WTC11 (cell line): ENCODE data around the gene CRAT. TPM values are rescaled to one million over a fixed set of nuclear protein-coding genes. Genes with fewer than 3 reads are reported as not detected.

ENCODE experiments used
- ATAC-seq: fragments of 200-7000 bp; cut with Tn5 transposase; 2 replicates; pipeline ENCODE4 v1.10.0; 2021; ENCODE audit warnings: mild to moderate bottlenecking, moderate library complexity
- CTCF ChIA-PET: fragments of 300-600 bp; sonication (Branson Sonifier 250); formaldehyde crosslinking; loops from one replicate; lab custom pipeline; 2021; ENCODE audit warnings: antibody characterized with exemption; lab: Charles Lee
- POLR2A ChIA-PET: fragments of 350-600 bp; sonication (Branson Sonifier 250); formaldehyde crosslinking; loops from one replicate; lab custom pipeline; 2021; ENCODE audit warnings: antibody characterized with exemption; lab: Charles Lee
- DNase-seq: peaks from one replicate; pipeline ENCODE4 v3.0.0; 2021; ENCODE audit warnings: low spot score
- H3K27ac Mint-ChIP-seq: 2 replicates; pipeline ENCODE4 v1.8.0; 2021; ENCODE audit warnings: mixed read lengths
- H3K27me3 Mint-ChIP-seq: 2 replicates; pipeline ENCODE4 v1.8.0; 2021; ENCODE audit warnings: low read depth, mild to moderate bottlenecking, moderate library complexity, mixed read lengths
- H3K36me3 Mint-ChIP-seq: 2 replicates; pipeline ENCODE4 v1.8.0; 2021; ENCODE audit warnings: mixed read lengths
- H3K4me1 Mint-ChIP-seq: 2 replicates; pipeline ENCODE4 v1.8.0; 2022; ENCODE audit warnings: mixed read lengths
- H3K4me3 Mint-ChIP-seq: 2 replicates; pipeline ENCODE4 v1.8.0; 2021; ENCODE audit warnings: mild to moderate bottlenecking, moderate library complexity, mixed read lengths
- H3K9me3 Mint-ChIP-seq: 2 replicates; pipeline ENCODE4 v1.8.0; 2021; ENCODE audit warnings: mixed read lengths
- CREM ChIP-seq: sonication (generic); formaldehyde crosslinking; IDR thresholded peaks from 2 replicates; pipeline ENCODE4 v1.8.1; 2022; ENCODE audit warnings: mild to moderate bottlenecking, missing genetic modification reagents, moderate library complexity
- ELF4 ChIP-seq: sonication (generic); formaldehyde crosslinking; IDR thresholded peaks from 2 replicates; pipeline ENCODE4 v1.8.1; 2022; ENCODE audit warnings: low read depth, mild to moderate bottlenecking, moderate library complexity, missing genetic modification reagents
- EMX1 ChIP-seq: fragments of 250-450 bp; sonication (Bioruptor Pico); IDR thresholded peaks from 2 replicates; pipeline ENCODE4 v1.8.0; 2021; ENCODE audit warnings: mild to moderate bottlenecking
- ETV6 ChIP-seq: sonication (generic); formaldehyde crosslinking; IDR thresholded peaks from 2 replicates; pipeline ENCODE4 v1.8.1; 2022; ENCODE audit warnings: mild to moderate bottlenecking, missing genetic modification reagents
- FOXP1 ChIP-seq: sonication (generic); formaldehyde crosslinking; IDR thresholded peaks from 2 replicates; pipeline ENCODE4 v1.8.0; 2022; ENCODE audit warnings: missing genetic modification reagents, mild to moderate bottlenecking, moderate library complexity, borderline replicate concordance
- GTF2I ChIP-seq: fragments of 250-450 bp; sonication (Bioruptor Pico); conservative IDR thresholded peaks from 2 replicates; pipeline ENCODE4 v1.4.0; 2021; ENCODE audit warnings: mild to moderate bottlenecking
- JUN ChIP-seq: sonication (generic); formaldehyde crosslinking; IDR thresholded peaks from 2 replicates; pipeline ENCODE4 v1.8.0; 2023; ENCODE audit warnings: mild to moderate bottlenecking, missing genetic modification reagents
- NFE2L1 ChIP-seq: sonication (generic); formaldehyde crosslinking; IDR thresholded peaks from 2 replicates; pipeline ENCODE4 v1.8.1; 2023; ENCODE audit warnings: missing genetic modification reagents
- NR2C2 ChIP-seq: sonication (generic); formaldehyde crosslinking; IDR thresholded peaks from 2 replicates; pipeline ENCODE4 v1.8.0; 2022; ENCODE audit warnings: mild to moderate bottlenecking, missing genetic modification reagents
- SP1 ChIP-seq: sonication (generic); formaldehyde crosslinking; conservative IDR thresholded peaks from 2 replicates; pipeline ENCODE4 v1.8.1; 2022; ENCODE audit warnings: missing genetic modification reagents
- ZNF138 ChIP-seq: sonication (generic); formaldehyde crosslinking; conservative IDR thresholded peaks from 2 replicates; pipeline ENCODE4 v1.8.1; 2022; ENCODE audit warnings: mild to moderate bottlenecking, moderate library complexity, missing genetic modification reagents
- ZNF671 ChIP-seq: fragments of 250-450 bp; sonication (Bioruptor Pico); IDR thresholded peaks from 2 replicates; pipeline ENCODE4 v1.8.0; 2021; ENCODE audit warnings: mild to moderate bottlenecking
- total RNA-seq: library from RNA; stranded (reverse); gene quantifications from 3 replicates; pipeline ENCODE4 v1.2.3, GENCODE V29; 2021
- TF ChIP-seq, protein P1 (sequence below): sonication (generic); formaldehyde crosslinking; IDR thresholded peaks from 2 replicates; pipeline ENCODE4 v1.8.0; 2022; ENCODE audit warnings: missing genetic modification reagents
- TF ChIP-seq, protein P2 (sequence below): fragments of 200-600 bp; IDR thresholded peaks from 2 replicates; pipeline ENCODE4 v1.8.0; 2022; ENCODE audit warnings: antibody characterized with exemption
- TF ChIP-seq, protein P3 (sequence below): fragments of 250-450 bp; sonication (Bioruptor Pico); conservative IDR thresholded peaks from 2 replicates; pipeline ENCODE4 v1.9.0; 2021; ENCODE audit warnings: mild to moderate bottlenecking
- TF ChIP-seq, protein P4 (sequence below): fragments of 250-450 bp; sonication (Bioruptor Pico); IDR thresholded peaks from 2 replicates; pipeline ENCODE4 v2.1.2; 2022; ENCODE audit warnings: mild to moderate bottlenecking, moderate library complexity
- TF ChIP-seq, protein P5 (sequence below): sonication (generic); formaldehyde crosslinking; IDR thresholded peaks from 2 replicates; pipeline ENCODE4 v1.8.1; 2022; ENCODE audit warnings: mild to moderate bottlenecking, moderate library complexity, missing genetic modification reagents
- TF ChIP-seq, protein P6 (sequence below): fragments of 250-450 bp; sonication (Bioruptor Pico); IDR thresholded peaks from 2 replicates; pipeline ENCODE4 v1.9.0; 2021; ENCODE audit warnings: mild to moderate bottlenecking
- TF ChIP-seq, protein P7 (sequence below): sonication (generic); formaldehyde crosslinking; IDR thresholded peaks from 2 replicates; pipeline ENCODE4 v1.8.1; 2022; ENCODE audit warnings: mild to moderate bottlenecking, missing genetic modification reagents, moderate library complexity, borderline replicate concordance
- TF ChIP-seq, protein P8 (sequence below): fragments of 250-450 bp; sonication (Bioruptor Pico); IDR thresholded peaks from 2 replicates; pipeline ENCODE4 v1.8.0; 2021; ENCODE audit warnings: mild to moderate bottlenecking

The CRAT gene
- total RNA-seq, 1 experiment from 2014 or later = 17.2 TPM

DNA sequence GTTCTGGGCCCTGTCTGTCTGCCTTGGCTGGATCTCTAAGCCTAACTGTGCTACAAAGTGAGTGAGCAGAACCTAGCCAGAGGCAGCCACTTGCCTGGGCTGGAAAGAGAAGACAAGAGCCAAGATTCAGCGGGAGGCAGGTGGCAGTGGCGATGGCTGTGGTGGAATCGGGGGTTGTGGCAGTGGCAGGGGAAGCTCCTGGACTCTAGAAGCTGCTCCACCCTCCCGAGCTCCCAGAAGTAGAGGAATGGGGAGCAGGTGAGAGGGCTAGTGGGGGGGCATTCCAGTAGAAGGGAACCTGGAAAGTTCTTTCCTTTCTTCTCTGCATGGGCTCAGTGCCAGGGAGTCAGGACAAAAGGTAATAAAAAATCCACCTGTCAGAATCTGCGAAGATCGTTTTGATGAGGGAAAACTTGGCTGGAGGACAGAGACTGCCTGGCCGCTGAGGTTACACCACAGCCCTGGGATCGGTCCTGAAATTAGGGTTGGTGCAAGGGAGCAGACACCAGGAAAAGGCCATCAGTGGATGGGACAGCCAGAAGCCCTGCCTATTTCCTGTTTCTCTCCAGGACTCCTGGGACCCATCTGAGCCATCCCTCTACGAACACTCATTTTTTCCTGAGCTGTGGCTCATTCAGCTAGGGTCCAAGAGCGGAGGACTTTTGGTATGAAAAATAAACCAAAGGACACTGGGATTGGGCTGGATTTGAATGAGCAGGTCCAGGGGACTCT lies 1.6 kb downstream of the CRAT start:
- no peaks in the 10 kb centered on the region for H3K9me3 Mint-ChIP-seq

More for the DNA sequence above, 1.6 kb downstream of the CRAT start:
- Mint-ChIP-seq H3K4me1 (peaks cover 16% of the 10 kb centered on the region), H3K27me3 (peaks cover 17% of the 10 kb centered on the region), H3K36me3 (no peaks in the 10 kb centered on the region), H3K27ac (no peak overlapping the region), H3K4me3 (peak overlapping the region; percentile 65)
- no peak for TF ChIP-seq ZNF671 (CRISPR knock-in tag)
- no peak for TF ChIP-seq SP1 (CRISPR knock-in tag)
- no peak for TF ChIP-seq FOXP1 (CRISPR knock-in tag)
- TF ChIP-seq ELF4 = no peak
- TF ChIP-seq, protein P1, sequence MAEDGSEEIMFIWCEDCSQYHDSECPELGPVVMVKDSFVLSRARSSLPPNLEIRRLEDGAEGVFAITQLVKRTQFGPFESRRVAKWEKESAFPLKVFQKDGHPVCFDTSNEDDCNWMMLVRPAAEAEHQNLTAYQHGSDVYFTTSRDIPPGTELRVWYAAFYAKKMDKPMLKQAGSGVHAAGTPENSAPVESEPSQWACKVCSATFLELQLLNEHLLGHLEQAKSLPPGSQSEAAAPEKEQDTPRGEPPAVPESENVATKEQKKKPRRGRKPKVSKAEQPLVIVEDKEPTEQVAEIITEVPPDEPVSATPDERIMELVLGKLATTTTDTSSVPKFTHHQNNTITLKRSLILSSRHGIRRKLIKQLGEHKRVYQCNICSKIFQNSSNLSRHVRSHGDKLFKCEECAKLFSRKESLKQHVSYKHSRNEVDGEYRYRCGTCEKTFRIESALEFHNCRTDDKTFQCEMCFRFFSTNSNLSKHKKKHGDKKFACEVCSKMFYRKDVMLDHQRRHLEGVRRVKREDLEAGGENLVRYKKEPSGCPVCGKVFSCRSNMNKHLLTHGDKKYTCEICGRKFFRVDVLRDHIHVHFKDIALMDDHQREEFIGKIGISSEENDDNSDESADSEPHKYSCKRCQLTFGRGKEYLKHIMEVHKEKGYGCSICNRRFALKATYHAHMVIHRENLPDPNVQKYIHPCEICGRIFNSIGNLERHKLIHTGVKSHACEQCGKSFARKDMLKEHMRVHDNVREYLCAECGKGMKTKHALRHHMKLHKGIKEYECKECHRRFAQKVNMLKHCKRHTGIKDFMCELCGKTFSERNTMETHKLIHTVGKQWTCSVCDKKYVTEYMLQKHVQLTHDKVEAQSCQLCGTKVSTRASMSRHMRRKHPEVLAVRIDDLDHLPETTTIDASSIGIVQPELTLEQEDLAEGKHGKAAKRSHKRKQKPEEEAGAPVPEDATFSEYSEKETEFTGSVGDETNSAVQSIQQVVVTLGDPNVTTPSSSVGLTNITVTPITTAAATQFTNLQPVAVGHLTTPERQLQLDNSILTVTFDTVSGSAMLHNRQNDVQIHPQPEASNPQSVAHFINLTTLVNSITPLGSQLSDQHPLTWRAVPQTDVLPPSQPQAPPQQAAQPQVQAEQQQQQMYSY = no peak
- TF ChIP-seq ETV6 (CRISPR knock-in tag) = no peak
- TF ChIP-seq, protein P2, sequence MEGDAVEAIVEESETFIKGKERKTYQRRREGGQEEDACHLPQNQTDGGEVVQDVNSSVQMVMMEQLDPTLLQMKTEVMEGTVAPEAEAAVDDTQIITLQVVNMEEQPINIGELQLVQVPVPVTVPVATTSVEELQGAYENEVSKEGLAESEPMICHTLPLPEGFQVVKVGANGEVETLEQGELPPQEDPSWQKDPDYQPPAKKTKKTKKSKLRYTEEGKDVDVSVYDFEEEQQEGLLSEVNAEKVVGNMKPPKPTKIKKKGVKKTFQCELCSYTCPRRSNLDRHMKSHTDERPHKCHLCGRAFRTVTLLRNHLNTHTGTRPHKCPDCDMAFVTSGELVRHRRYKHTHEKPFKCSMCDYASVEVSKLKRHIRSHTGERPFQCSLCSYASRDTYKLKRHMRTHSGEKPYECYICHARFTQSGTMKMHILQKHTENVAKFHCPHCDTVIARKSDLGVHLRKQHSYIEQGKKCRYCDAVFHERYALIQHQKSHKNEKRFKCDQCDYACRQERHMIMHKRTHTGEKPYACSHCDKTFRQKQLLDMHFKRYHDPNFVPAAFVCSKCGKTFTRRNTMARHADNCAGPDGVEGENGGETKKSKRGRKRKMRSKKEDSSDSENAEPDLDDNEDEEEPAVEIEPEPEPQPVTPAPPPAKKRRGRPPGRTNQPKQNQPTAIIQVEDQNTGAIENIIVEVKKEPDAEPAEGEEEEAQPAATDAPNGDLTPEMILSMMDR = no peak
- no peak for TF ChIP-seq GTF2I
- TF ChIP-seq, protein P3, sequence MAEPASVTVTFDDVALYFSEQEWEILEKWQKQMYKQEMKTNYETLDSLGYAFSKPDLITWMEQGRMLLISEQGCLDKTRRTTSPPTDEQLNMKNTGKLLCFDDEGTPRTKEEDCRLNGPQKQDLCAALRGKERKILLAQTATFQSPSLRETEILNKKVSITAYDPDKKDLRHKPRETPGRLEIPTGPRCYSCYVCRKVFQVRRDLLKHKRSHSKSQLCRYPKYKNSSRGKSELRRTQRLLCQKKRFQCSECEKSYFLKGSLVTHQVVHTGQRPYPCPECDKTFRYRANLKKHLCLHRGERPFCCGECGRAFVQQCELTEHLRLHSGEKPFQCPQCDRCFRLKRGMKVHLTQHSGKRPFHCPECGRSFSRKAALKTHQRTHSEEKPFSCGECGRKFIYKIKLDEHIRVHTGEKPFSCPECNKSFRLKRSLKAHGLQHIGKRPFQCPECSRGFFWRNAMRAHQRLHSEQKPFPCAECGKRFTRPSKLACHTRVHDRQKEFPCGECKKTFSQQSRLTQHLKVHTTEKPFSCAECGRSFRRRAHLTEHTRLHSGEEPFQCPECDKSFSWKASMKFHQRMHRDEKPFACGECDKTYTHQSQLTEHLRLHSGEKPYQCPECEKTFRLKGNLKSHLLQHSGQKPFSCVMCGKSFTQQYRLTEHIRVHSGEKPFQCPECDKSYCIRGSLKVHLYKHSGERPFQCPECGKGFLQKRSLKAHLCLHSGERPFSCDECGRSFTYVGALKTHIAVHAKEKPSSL (CRISPR knock-in tag) = no peak
- TF ChIP-seq, protein P4, sequence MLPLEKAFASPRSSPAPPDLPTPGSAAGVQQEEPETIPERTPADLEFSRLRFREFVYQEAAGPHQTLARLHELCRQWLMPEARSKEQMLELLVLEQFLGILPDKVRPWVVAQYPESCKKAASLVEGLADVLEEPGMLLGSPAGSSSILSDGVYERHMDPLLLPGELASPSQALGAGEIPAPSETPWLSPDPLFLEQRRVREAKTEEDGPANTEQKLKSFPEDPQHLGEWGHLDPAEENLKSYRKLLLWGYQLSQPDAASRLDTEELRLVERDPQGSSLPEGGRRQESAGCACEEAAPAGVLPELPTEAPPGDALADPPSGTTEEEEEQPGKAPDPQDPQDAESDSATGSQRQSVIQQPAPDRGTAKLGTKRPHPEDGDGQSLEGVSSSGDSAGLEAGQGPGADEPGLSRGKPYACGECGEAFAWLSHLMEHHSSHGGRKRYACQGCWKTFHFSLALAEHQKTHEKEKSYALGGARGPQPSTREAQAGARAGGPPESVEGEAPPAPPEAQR = no peak
- TF ChIP-seq, protein P5, sequence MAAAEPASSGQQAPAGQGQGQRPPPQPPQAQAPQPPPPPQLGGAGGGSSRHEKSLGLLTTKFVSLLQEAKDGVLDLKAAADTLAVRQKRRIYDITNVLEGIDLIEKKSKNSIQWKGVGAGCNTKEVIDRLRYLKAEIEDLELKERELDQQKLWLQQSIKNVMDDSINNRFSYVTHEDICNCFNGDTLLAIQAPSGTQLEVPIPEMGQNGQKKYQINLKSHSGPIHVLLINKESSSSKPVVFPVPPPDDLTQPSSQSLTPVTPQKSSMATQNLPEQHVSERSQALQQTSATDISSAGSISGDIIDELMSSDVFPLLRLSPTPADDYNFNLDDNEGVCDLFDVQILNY (CRISPR knock-in tag) = no peak
- TF ChIP-seq, protein P6, sequence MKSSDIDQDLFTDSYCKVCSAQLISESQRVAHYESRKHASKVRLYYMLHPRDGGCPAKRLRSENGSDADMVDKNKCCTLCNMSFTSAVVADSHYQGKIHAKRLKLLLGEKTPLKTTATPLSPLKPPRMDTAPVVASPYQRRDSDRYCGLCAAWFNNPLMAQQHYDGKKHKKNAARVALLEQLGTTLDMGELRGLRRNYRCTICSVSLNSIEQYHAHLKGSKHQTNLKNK = no peak
- TF ChIP-seq ZNF138 (CRISPR knock-in tag) = no peak
- TF ChIP-seq NR2C2 = no peak
- TF ChIP-seq CREM (CRISPR knock-in tag) = no peak
- TF ChIP-seq NFE2L1 (CRISPR knock-in tag) = no peak
- TF ChIP-seq, protein P7, sequence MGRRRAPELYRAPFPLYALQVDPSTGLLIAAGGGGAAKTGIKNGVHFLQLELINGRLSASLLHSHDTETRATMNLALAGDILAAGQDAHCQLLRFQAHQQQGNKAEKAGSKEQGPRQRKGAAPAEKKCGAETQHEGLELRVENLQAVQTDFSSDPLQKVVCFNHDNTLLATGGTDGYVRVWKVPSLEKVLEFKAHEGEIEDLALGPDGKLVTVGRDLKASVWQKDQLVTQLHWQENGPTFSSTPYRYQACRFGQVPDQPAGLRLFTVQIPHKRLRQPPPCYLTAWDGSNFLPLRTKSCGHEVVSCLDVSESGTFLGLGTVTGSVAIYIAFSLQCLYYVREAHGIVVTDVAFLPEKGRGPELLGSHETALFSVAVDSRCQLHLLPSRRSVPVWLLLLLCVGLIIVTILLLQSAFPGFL (CRISPR knock-in tag) = no peak
- no peak for TF ChIP-seq JUN
- TF ChIP-seq, protein P8, sequence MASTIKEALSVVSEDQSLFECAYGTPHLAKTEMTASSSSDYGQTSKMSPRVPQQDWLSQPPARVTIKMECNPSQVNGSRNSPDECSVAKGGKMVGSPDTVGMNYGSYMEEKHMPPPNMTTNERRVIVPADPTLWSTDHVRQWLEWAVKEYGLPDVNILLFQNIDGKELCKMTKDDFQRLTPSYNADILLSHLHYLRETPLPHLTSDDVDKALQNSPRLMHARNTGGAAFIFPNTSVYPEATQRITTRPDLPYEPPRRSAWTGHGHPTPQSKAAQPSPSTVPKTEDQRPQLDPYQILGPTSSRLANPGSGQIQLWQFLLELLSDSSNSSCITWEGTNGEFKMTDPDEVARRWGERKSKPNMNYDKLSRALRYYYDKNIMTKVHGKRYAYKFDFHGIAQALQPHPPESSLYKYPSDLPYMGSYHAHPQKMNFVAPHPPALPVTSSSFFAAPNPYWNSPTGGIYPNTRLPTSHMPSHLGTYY = no peak
- no peak for TF ChIP-seq EMX1
- DNase-seq = no peak
- POLR2A ChIA-PET = interaction anchor here (0.5 to 1.6 kb wide), 3 partner anchors 18 to 203 kb away, joined by 3 read pairs; no protein-coding TSS in a partner anchor
- no peak for ATAC-seq
- CTCF ChIA-PET = interaction anchor here (1.3 to 2.5 kb wide), 7 partner anchors 9 to 517 kb away, joined by 3 to 13 read pairs (median 5); partner anchors contain the start of genes NTMT1 and SH3GLB2
